NCI-H128 (cell line): ENCODE results near the gene CAMKMT.

ENCODE experiments used
- DNase-seq: peaks from one replicate; lab custom pipeline; 2025; ENCODE audit not compliant: unreplicated experiment; lab: John Stamatoyannopoulos, UW

Gene CAMKMT

GRCh38 chr2:44789446-44789845, 427.7 kb downstream of the CAMKMT start:
- no peak for DNase-seq

DNA sequence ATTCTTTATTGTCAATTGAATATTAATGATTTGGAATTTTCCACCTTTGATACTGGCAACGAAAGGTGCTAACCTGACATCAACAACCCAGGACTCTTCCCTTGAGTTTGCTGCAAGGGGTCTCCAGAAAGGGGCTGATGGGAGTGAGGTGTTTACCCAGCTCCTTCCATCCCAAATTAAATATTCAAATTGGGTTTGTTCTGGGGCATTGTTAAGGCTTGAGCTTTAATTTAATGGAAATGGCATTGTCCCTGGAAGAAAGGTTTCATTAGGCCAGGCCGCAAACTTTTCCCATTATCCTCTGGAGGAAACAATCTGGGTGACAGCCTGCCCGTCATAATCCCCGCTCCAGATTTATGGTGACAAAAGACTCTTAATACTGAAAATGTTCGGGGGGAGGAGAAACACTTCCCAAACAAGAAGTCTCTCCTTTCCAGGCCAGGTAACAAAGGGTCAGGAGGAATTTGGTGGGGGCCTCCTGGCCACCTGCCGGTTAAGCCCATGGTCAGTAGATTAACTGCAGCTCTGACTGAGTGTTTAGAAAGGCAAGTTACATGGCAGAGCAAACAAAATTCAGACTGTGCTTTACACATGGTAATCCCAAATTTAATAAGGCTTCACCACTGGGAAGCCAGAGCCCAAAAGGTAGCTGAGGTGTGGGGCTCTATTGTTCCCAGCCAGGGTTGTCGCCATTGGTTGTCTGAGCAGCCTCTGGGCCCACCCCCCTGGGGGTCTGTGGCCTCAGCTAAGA, 428.4 kb downstream of the CAMKMT start:
- no peak for DNase-seq

GRCh38 chr2:44793322-44793870, 431.6 kb downstream of the CAMKMT start:
- no peak for DNase-seq

DNA sequence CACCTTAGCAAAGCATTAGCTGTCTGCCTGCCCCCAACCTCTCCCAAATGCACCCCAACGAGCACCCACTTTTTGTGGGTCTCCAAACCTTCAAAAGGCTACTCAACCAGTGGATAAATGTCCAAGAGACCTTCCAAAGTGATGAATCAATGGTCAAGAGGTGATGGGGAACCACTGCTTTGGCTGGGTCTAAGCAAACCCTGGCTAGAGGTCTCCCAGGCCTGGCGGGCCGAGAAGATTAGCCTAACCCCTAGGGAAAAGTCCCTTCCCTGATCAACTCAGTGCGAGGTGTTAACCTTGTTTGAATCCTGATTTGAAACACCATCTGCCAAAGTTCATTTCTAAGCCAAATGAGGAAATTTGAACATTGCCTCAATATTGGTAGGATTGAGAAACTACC, 435.0 kb downstream of the CAMKMT start:
- DNase-seq, result no peak

DNA sequence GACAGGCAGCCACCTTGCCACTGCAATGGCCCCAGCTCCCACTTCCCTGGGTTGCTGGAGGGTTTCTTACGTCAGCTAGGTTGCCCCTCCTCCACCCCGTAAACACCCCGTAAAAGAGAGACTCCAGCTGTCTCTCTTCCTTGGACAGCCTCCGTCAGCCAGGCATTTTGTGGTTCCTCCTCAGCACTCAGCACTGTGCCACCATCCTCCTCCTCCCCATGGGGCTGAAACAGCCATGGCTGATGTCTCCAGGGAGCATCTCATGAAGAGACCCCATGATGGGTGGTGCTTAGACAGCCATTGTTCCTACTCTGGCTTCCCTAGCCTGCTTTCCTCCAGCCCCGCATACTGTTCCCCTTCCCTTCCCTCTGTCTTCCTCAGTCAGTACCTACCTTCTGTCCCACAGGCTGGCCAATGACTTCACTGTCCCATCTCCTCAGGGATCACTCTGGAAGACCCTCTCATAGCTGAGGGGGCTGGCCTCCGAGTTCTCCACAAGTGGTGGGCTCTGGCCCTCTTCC, 436.5 kb downstream of the CAMKMT start:
- DNase-seq, result no peak

DNA sequence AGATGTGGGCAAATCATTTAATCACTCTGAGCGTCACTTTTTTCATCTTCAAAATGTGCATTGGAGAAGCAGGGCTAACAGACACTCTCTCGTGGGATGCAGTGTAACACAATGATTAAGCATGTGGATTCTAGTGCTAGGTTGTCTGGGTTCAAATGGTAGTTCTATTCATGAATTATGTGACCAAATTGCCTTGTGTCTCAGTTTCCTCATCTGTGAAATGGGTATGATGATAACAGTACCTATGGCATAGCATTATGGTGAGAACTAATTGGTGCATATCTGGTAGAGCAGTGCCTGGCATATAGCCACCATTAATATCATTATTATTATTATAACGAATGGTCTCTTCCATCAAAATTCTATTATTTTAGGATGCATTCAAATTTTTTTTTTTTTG, 437.4 kb downstream of the CAMKMT start:
- no peak for DNase-seq

GRCh38 chr2:44799754-44800153, 438.0 kb downstream of the CAMKMT start:
- DNase-seq, result no peak

GRCh38 chr2:44801289-44801840, 439.6 kb downstream of the CAMKMT start:
- no peak for DNase-seq

- DNase-seq, result no peak
Measured at GRCh38 chr2:44801841-44802776, 440.4 kb downstream of the CAMKMT start.

DNA sequence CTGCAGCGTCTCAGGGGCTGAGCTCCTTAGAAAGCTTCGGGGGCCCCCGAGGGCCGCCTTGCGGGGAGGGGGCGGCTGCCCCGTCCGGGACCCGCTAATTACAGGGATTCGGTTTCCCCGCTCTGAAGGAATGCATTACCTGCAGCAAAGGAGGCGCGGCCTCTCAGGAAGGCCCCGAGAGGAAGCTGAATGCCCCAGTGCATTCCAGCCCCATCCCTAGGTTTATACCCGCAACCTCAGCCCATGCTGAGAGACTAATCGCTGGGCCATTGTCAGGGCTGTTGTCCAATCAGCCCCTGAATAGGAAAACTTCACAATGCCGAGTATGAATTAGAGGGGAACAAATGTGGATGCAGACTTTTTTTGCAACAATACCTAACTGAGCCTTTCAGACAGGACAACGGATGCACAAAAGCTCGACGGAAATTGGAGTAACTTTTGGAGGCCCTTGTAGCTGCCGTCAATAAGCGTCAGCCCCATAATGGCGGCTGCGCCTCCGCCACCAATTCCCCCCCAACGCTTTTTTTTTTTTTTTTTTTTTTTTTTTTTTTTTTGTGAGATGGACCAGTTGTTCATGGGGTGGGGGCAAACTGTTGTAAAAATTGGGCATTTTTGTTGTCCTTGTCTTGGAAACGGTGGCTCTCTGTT, 441.2 kb downstream of the CAMKMT start:
- no peak for DNase-seq

- no peak for DNase-seq
Measured at GRCh38 chr2:44804406-44805265, 442.9 kb downstream of the CAMKMT start.

GRCh38 chr2:44805401-44806235, 443.9 kb downstream of the CAMKMT start:
- DNase-seq, result no peak

DNA sequence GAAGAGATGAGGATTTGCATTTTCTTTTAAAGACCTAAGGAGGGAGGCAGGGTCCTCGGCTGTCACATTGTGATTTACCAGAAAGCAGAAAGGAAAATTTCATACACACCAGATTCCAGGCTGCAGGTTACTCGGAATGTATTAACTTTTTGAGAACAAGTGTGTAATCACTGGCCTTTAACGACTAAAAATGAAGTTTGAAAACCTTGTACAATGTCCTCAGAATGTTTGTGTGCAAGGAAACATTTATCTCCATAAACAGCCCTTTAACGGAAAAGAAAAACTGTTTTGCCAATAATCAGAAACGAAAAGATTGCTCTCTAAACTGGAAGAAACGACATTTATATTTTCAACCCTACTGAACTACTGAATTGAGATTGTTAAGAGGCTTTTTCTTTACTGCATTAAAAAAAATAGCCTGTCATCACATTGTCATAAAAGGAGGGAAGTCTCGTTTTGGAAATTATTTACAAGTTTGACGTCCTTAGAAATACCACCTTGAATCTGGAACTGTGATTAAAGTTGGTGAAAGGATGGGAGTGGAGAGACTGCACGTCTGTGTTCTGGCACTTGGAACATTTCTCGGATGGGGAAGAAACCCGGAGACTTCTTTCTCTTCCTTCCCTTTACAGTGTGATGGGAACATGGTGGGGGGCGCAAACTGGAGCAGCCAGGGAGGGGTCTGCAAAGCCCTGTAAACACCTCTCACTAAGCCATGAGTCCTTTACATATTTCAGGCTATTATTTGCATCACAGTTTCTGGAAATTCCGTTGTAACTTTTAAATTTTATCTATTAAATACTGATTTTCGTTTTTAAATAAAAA, 445.7 kb downstream of the CAMKMT start:
- no peak for DNase-seq

DNA sequence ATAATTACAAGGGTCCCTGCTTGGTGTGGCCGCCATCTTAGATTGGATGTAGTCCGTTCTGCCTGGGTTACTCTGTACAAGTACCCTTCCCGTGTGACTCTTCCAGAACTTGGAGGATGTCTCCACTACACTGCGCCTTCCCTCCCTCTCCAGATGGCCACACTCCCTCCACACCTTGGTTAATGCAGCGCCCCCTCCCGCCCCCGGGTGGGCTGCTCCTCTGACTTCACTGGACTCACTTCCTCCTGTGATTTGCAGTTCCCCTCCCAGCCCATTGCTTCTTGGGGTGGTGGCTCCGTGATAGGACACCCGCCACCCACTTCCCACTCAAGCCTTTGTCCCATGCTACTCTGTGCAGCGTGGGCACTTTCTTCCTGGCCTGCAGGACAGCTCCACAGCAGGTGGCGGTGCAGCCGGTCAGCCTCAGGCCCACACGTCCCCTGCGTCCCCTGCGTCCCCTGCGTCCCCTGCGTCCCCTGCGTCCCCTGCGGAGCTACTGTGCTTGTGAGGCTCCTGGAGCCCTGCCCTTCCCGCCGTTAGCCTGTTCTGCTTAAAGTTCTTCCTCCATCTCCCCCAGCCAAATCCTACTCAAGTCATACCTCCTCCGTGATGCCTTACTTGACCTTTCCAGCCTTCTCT, 449.3 kb downstream of the CAMKMT start:
- no peak for DNase-seq

- DNase-seq, result no peak
Measured at GRCh38 chr2:44813165-44813564, 451.4 kb downstream of the CAMKMT start.

GRCh38 chr2:44813658-44814057, 451.9 kb downstream of the CAMKMT start:
- no peak for DNase-seq

GRCh38 chr2:44817256-44817655, 455.5 kb downstream of the CAMKMT start:
- DNase-seq, result no peak
